GM12873 (cell line): Measurements from ENCODE around the gene SGK1.

Experiments
- CTCF ChIP-seq: IDR thresholded peaks from 2 replicates; pipeline ENCODE4 v1.5.1; 2012; ENCODE audit warnings: low read depth, mild to moderate bottlenecking, moderate library complexity, low read length, control low read depth; ENCODE audit not compliant: insufficient read depth; ENCODE audit errors: missing control alignments

Gene SGK1

GRCh38 chr6:134211297-134211696, 106.6 kb downstream of the SGK1 start:
- no peak for TF ChIP-seq CTCF

GRCh38 chr6:134207421-134207820, 110.5 kb downstream of the SGK1 start:
- TF ChIP-seq CTCF = no peak

- TF ChIP-seq CTCF = no peak
Observed at GRCh38 chr6:134205366-134205765, 112.5 kb downstream of the SGK1 start.

GRCh38 chr6:134204031-134204430, 113.9 kb downstream of the SGK1 start:
- TF ChIP-seq CTCF = no peak

GRCh38 chr6:134201716-134202115, 116.2 kb downstream of the SGK1 start:
- no peak for TF ChIP-seq CTCF

- TF ChIP-seq CTCF = no peak
Observed at GRCh38 chr6:134199848-134200606, 117.9 kb downstream of the SGK1 start.

GRCh38 chr6:134198093-134198492, 119.8 kb downstream of the SGK1 start:
- TF ChIP-seq CTCF = no peak
